Pulmonary artery endothelial cell (primary cell): Measurements from ENCODE around the gene INHBB. TPM values are rescaled to one million over a fixed set of nuclear protein-coding genes. Genes with fewer than 3 reads are reported as not detected.
"Not testable (repeated sequence)": the region's sequence is repeated elsewhere in the genome, so short reads cannot be mapped to it uniquely, and the experiment has no call there.

Experiments
- DNase-seq: peaks from one replicate; pipeline ENCODE4 v3.0.0-alpha.2; 2011; ENCODE audit warnings: low read depth, low spot score
- total RNA-seq: library from RNA; depleted of rRNA; stranded (reverse); fragments of >200 nt; gene quantifications from 2 replicates; pipeline ENCODE4 v1.2.3, GENCODE V29; 2014

The INHBB gene
- total RNA-seq, 1 donor from 2014 or later: 1.7 TPM

GRCh38 chr2:120316071-120316470 lies 29.9 kb upstream of the INHBB start:
- DNase-seq: no peak

- DNase-seq: no peak
These were observed 29.3 kb upstream of the INHBB start for GRCh38 chr2:120316528-120317179.

- no peak for DNase-seq
These were observed 28.8 kb upstream of the INHBB start for GRCh38 chr2:120317180-120317533.

- no peak for DNase-seq
These were observed 28.0 kb upstream of the INHBB start for GRCh38 chr2:120317916-120318315.

GRCh38 chr2:120318626-120319025 lies 27.3 kb upstream of the INHBB start:
- no peak for DNase-seq

GRCh38 chr2:120319123-120319522 lies 26.8 kb upstream of the INHBB start:
- DNase-seq: no peak

- no peak for DNase-seq
These were observed 26.1 kb upstream of the INHBB start for GRCh38 chr2:120319686-120320317.

- DNase-seq: no peak
These were observed 25.6 kb upstream of the INHBB start for GRCh38 chr2:120320318-120320851.

GRCh38 chr2:120320887-120321556 lies 24.9 kb upstream of the INHBB start:
- DNase-seq: not testable (repeated sequence)

GRCh38 chr2:120321721-120322284 lies 24.1 kb upstream of the INHBB start:
- no peak for DNase-seq

GRCh38 chr2:120322329-120322728 lies 23.6 kb upstream of the INHBB start:
- DNase-seq: no peak

- no peak for DNase-seq
These were observed 22.7 kb upstream of the INHBB start for GRCh38 chr2:120323214-120323613.

GRCh38 chr2:120323807-120324399 lies 22.0 kb upstream of the INHBB start:
- DNase-seq: no peak

GRCh38 chr2:120324933-120325332 lies 21.0 kb upstream of the INHBB start:
- DNase-seq: no peak

- no peak for DNase-seq
These were observed 19.9 kb upstream of the INHBB start for GRCh38 chr2:120326066-120326465.

- DNase-seq: no peak
These were observed 14.8 kb upstream of the INHBB start for GRCh38 chr2:120330946-120331822.

- DNase-seq: no peak
These were observed 14.0 kb upstream of the INHBB start for GRCh38 chr2:120331903-120332302.

- DNase-seq: no peak
These were observed 13.6 kb upstream of the INHBB start for GRCh38 chr2:120332384-120332783.

GRCh38 chr2:120334068-120334467 lies 11.9 kb upstream of the INHBB start:
- no peak for DNase-seq

- DNase-seq: no peak
These were observed 9.2 kb upstream of the INHBB start for GRCh38 chr2:120336749-120337148.

GRCh38 chr2:120338015-120338414 lies 7.9 kb upstream of the INHBB start:
- DNase-seq: no peak
